ENCODE data around the gene APOA4. TPM values are rescaled to one million over a fixed set of nuclear protein-coding genes. Genes with fewer than 3 reads are reported as not detected.

APOA4 gene
- total RNA-seq, 1 experiment from 2014 or later: not detected

DNA sequence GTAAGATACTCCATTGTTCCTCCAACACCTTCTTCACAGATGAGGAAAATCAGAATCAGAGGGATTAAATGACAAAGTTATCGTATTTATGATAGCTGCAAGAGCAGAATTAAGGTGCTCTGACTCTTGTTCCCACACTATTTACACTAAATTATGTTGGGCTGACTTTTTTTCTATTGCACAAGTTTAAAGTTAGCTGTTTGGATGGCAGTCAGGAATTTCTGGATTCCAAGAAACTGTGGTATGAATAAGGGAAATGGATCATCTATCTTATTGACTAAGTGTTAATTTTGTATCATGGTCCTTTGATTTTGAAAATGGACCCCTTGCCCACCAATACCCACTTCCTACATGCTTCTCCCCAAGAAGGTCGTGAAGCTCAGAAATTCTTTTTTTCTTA, 34.2 kb upstream of the APOA4 start:
- H3K4me3 ChIP-seq: no peak overlapping the region
- peaks cover 3% of the 10 kb centered on the region; the same call in 1 of the 2 replicates for H3K36me3 ChIP-seq
- no peaks in the 10 kb centered on the region for H3K27me3 ChIP-seq
- DNase-seq: no peak
- no peaks in the 10 kb centered on the region for H3K9me3 ChIP-seq (replicated peaks)
- no peak overlapping the region for H3K27ac ChIP-seq
- no peaks in the 10 kb centered on the region for H3K4me1 ChIP-seq

DNA sequence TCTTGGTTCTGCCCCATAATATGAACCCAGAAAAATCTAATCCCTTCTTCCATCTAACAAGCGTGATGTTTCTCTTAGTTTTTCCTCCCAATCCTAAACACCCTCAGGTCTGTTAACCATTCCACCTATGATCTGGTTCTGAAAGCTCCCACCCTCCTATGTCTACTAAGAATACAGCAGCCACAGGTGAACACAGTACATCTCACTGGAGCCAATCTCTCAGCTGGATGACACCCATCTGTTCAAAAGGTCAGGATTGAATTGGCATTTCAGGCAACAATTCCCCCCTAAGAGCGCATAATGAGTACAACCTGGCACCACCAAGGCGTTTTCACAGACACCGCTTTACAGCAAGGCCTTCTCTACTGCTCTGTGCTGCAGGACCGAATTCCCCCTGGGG, 33.3 kb upstream of the APOA4 start:
- Histone ChIP-seq H3K4me1 (no peaks in the 10 kb centered on the region), H3K27me3 (no peaks in the 10 kb centered on the region), H3K9me3 (replicated peaks) (no peaks in the 10 kb centered on the region), H3K27ac (no peak overlapping the region), H3K36me3 (peaks cover 3% of the 10 kb centered on the region; the same call in 1 of the 2 replicates), H3K4me3 (no peak overlapping the region)
- no peak for DNase-seq

DNA sequence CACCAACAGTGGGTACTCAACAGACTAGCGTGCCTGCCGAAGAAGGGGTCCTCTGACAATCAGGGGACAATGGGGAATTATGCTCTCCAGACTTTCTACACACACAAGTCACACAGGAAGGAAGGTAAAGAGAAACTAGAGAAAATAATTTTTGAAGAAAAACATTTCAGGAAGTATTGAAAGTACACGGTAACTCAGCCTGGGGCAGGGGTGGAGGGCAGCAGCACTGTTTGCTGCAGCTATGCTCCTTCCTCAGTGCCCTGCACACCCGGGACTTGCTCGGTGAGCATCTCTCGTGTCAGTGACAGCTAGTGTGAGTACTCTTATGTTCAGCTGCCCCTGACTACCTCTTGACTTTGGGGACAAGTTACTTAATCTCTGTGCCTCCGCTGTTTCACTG, 32.3 kb upstream of the APOA4 start:
- DNase-seq: no peak
- H3K4me3 ChIP-seq: no peak overlapping the region
- H3K9me3 ChIP-seq (replicated peaks): no peaks in the 10 kb centered on the region
- H3K27me3 ChIP-seq: no peaks in the 10 kb centered on the region
- H3K27ac ChIP-seq: no peak overlapping the region
- no peaks in the 10 kb centered on the region for H3K4me1 ChIP-seq
- peaks cover 3% of the 10 kb centered on the region; the same call in 1 of the 2 replicates for H3K36me3 ChIP-seq

DNA sequence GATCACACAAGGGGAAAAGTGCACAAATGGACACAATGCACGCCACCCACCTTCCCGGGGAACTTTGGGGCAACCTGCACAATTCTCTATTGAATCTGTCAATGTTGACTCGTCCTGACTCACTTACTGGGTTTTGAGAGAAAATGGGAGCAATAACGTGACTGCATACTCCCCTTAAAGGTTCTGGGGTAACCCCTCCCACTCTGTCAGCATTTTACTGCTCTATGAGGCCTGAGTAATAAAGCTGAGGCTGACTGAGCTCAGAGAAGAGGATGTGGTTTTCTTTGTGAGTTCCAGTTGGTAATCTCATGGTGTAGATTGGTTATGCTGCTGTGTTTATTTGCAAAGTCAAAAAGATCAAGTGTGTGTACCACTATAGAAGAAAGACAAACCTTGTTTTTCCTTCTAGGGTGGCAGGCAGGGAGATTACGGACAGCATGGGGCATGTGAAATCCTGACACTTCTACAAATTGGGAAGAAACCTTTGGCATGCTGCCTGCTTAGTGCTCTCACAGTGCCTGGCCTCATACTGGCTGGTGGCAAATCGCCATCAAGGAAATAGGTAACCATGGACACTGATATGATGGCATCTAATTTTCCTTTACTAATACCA, 30.5 kb upstream of the APOA4 start:
- Histone ChIP-seq H3K27me3 (no peaks in the 10 kb centered on the region), H3K27ac (no peak overlapping the region), H3K4me3 (no peak overlapping the region), H3K9me3 (replicated peaks) (no peaks in the 10 kb centered on the region), H3K4me1 (no peaks in the 10 kb centered on the region), H3K36me3 (peaks cover 3% of the 10 kb centered on the region; the same call in 1 of the 2 replicates)
- peak; percentile 35 to 53 for DNase-seq

DNA sequence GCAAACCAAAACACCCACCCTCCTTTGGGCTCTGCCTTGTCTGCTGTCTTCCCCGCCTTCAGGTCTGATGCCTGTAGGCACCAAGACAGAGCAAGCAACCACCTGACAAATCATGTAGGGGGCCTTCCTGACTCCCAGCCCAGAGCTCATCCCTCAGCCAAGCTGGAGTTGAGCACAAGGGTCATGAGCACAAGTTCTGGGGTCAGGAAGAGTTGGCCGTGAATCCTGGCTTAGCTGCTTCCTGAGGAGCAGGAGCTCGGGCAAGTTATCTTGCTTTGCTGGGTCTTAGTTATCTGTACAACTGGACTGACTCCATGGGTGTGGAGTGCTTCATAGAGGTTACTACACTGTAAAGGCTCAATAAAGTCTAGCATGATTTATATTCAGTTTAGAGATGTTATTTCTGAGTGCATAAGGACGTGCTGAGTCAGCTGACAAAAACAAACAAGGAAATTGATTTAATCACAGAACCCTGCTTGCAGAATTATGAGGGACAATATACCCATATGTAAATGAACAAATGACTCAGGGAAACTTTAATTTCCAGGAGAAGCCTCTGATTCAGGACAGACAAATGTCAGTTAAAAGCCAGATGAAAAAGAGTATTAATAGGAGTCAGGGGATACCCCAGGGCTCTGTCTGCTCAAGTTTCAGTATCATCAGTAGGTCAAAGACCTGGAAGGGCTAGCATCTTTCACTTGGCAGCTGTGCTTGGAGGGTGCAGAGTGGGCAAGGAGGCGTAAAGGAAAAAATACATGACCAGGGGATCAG, 29.3 kb upstream of the APOA4 start:
- DNase-seq: no peak
- H3K9me3 ChIP-seq (replicated peaks): no peaks in the 10 kb centered on the region
- H3K36me3 ChIP-seq: no peaks in the 10 kb centered on the region
- H3K4me1 ChIP-seq: no peaks in the 10 kb centered on the region
- H3K27me3 ChIP-seq: no peaks in the 10 kb centered on the region
- no peak overlapping the region for H3K27ac ChIP-seq
- H3K4me3 ChIP-seq: no peak overlapping the region

DNA sequence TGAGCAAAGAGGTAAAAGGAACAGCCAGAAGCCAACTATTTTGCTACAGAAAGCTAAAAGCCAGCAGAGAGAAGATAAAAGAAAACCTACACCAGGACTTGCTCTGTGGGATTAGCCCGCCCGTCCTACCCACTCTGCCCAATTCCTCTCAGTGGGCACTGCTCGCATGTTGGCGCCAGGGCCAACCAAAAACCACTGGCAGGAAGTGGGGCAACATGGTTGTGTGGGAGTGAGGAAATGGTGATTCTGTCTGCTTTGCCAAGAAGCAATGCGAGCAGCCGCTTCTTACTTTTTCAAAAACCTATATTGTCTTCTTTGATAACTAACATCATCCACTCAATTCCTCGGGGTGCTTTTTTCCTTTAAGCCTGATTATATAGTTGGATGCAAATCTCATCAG, 28.5 kb upstream of the APOA4 start:
- H3K27me3 ChIP-seq: no peaks in the 10 kb centered on the region
- DNase-seq: no peak
- no peak overlapping the region for H3K27ac ChIP-seq
- H3K4me3 ChIP-seq: no peak overlapping the region
- H3K9me3 ChIP-seq (replicated peaks): no peaks in the 10 kb centered on the region
- H3K4me1 ChIP-seq: no peaks in the 10 kb centered on the region
- H3K36me3 ChIP-seq: no peaks in the 10 kb centered on the region

DNA sequence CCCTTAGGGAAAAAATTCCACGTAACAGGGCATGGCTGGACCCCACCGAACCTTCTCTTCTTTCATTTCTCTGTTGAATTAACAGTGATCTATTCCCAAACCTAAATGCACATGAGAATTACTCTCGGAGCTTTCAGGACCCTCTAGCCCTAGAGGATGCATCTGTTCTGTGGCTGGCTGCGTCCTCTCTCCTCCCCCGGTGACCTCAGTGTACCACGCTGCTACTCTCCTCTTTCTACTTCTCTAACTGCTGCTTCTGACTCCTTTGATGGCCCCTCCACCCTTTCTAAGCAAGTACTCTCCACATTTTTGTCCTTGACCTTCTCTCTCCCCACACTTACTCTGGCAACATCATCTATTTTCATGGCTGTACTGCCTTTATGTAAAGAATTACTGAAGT, 26.4 kb upstream of the APOA4 start:
- H3K36me3 ChIP-seq: no peaks in the 10 kb centered on the region
- no peak overlapping the region for H3K4me3 ChIP-seq
- DNase-seq: no peak
- H3K4me1 ChIP-seq: no peaks in the 10 kb centered on the region
- H3K27me3 ChIP-seq: no peaks in the 10 kb centered on the region
- no peaks in the 10 kb centered on the region for H3K9me3 ChIP-seq (replicated peaks)
- no peak overlapping the region for H3K27ac ChIP-seq

DNA sequence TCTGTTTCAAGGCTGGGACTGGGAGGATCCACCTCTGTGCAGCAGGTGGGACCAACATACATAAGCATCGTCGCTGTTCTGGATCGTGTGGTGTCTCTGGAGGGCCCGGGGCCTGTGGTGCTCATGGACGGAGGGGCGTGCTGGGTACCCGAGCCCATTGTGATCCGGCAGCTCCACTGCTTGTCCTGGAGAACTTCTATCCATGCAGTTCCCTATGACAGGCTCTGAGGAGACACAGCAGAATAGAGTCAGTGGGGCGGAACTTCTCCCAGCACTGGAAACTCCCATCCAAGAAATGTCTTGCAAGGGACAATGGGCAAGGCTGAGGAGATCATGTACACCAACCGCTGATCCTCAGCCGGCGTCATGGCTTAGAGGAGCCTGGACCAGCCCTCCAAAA, 26.0 kb upstream of the APOA4 start:
- no peak for DNase-seq
- H3K36me3 ChIP-seq: no peaks in the 10 kb centered on the region
- H3K27ac ChIP-seq: no peak overlapping the region
- H3K4me1 ChIP-seq: no peaks in the 10 kb centered on the region
- H3K27me3 ChIP-seq: no peaks in the 10 kb centered on the region
- H3K9me3 ChIP-seq (replicated peaks): no peaks in the 10 kb centered on the region
- H3K4me3 ChIP-seq: no peak overlapping the region

DNA sequence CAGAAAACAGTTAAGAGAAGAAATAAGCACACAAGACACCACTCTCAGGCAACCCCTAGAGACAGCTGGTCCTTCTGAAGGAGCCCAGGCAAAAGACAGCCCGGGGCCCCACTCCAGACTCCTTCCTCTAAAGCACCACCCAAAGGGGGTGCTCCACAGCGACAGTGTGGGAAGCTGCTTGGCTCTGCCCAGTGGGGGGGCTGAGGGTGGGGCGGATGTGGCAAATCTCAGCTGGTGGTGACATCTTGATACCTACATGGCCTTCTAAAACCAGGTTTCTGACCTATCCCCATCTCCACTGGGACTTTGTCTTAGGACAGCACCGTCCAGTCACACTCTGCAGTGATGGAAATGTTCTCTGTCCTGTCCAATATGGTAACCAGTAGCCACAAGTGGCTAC, 24.5 kb upstream of the APOA4 start:
- Histone ChIP-seq H3K4me3 (no peak overlapping the region), H3K36me3 (no peaks in the 10 kb centered on the region), H3K27me3 (no peaks in the 10 kb centered on the region), H3K4me1 (no peaks in the 10 kb centered on the region), H3K27ac (no peak overlapping the region), H3K9me3 (replicated peaks) (no peaks in the 10 kb centered on the region)
- no peak for DNase-seq

DNA sequence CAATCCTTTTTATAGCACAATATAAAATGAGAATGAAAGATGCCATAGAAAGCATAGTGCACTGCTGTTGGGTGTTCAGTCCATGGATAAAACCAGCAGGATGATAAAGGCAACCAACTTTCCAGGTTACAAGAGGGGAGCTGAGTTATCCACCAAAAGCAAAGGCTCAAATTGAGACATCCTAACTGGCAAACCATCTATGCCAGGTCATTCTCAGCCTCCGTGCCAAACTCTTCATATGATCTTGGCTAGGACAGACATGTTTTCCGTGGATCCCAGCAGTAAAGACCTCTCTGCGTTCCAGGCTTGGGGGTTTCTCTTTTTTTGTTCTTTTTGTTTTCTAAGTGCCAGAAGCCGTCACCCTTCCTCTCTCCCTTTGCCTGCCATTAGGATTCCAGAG, 21.6 kb upstream of the APOA4 start:
- Histone ChIP-seq H3K4me3 (no peak overlapping the region), H3K9me3 (replicated peaks) (no peaks in the 10 kb centered on the region), H3K36me3 (no peaks in the 10 kb centered on the region), H3K27ac (no peak overlapping the region), H3K27me3 (no peaks in the 10 kb centered on the region), H3K4me1 (no peaks in the 10 kb centered on the region)
- no peak for DNase-seq

DNA sequence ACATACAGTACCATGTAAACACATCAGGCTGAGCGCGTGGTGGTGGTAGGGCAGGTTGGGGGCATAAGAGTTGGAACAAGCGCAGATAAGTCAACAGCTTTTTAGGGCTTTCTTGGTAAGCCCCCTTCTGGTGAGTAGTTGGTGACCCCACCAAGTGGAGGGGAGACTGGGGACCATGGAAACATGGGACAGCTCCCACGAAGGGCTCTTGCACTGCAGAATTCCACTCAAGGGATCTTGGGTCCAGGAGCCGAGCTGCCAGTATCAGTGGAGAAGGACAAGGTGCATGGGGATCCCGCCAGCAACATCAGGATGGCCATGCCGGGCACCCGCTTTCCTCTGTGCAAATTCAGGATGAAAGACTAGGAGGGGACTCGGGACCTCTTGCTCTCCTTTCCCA, 20.6 kb upstream of the APOA4 start:
- no peak overlapping the region for H3K4me3 ChIP-seq
- H3K27ac ChIP-seq: no peak overlapping the region
- H3K27me3 ChIP-seq: no peaks in the 10 kb centered on the region
- H3K9me3 ChIP-seq (replicated peaks): no peaks in the 10 kb centered on the region
- no peaks in the 10 kb centered on the region for H3K36me3 ChIP-seq
- DNase-seq: no peak
- no peaks in the 10 kb centered on the region for H3K4me1 ChIP-seq

DNA sequence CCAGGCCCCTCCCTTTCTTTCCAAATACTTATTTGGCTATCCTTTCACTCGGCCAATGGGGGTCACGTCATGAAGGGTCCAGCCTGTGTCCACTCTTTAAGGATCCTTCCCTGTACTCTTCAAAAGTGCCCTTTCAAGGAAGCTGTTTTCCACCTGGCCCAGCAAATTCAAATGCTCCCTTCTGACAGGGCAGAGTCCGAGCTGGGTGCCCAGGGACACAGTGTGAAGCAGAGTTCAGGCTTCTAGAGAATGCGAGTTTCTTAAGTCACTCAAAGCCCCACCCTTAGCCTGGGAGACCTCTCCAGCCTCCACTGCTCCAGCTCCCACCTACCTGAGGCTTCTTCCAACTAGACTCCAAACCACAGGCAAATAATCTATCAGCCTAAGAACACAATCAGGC, 19.8 kb upstream of the APOA4 start:
- Histone ChIP-seq H3K27me3 (no peaks in the 10 kb centered on the region), H3K27ac (no peak overlapping the region), H3K36me3 (no peaks in the 10 kb centered on the region), H3K4me1 (no peaks in the 10 kb centered on the region), H3K4me3 (no peak overlapping the region), H3K9me3 (replicated peaks) (no peaks in the 10 kb centered on the region)
- no peak for DNase-seq

DNA sequence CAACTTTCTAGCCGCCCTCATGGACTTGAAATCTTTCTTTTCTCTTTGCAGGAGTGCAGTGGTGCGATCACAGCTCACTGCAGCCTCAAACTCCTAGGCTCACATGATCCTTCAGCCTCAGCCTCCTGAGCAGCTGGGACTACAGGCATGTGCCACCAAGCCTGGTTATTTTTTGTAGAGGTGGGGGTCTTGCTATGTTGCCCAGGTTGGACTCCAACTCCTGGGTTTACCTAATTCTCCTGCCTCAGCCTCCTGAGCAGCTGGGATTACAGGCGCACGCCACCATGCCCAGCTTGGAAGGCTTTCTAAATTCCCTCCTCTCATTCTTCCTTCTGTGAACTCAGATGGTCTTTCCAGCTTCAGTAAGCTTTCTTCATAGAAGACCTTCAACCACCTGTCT, 19.0 kb upstream of the APOA4 start:
- no peak for DNase-seq
- H3K4me1 ChIP-seq: no peaks in the 10 kb centered on the region

DNA sequence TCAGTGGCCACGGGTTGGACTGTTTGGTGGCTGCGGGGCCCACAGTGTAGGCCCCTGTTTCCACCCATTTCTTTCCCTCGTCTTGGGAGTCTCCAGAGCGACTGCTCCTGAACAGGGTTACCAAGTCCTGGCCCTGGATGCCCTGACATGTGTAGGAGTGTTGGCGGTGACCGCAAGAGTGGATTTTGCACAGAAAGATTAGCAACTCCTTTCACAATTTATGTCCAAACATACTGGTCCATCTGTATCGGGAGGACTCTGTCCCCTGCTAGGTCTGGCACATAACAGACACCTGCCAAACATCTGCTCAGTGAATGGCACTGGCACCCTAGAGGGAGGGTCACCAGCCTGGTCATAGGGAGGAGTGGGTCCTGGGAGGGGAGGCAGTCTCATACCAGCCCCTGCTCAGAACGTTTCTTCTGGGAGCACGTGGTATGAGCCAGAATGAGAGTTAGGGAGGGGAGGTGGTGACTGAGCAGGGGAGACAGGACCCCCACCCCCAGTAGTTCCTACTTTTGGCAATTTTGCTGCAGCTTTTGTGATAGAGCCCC, 17.7 kb upstream of the APOA4 start:
- Histone ChIP-seq H3K9me3 (replicated peaks) (no peaks in the 10 kb centered on the region), H3K36me3 (no peaks in the 10 kb centered on the region), H3K27me3 (no peaks in the 10 kb centered on the region), H3K27ac (no peak overlapping the region), H3K4me3 (no peak overlapping the region), H3K4me1 (no peaks in the 10 kb centered on the region)
- no peak for DNase-seq

More for the DNA sequence above, 19.0 kb upstream of the APOA4 start:
- Histone ChIP-seq H3K9me3 (replicated peaks) (no peaks in the 10 kb centered on the region), H3K27ac (no peak overlapping the region), H3K36me3 (no peaks in the 10 kb centered on the region), H3K27me3 (no peaks in the 10 kb centered on the region), H3K4me3 (no peak overlapping the region)

DNA sequence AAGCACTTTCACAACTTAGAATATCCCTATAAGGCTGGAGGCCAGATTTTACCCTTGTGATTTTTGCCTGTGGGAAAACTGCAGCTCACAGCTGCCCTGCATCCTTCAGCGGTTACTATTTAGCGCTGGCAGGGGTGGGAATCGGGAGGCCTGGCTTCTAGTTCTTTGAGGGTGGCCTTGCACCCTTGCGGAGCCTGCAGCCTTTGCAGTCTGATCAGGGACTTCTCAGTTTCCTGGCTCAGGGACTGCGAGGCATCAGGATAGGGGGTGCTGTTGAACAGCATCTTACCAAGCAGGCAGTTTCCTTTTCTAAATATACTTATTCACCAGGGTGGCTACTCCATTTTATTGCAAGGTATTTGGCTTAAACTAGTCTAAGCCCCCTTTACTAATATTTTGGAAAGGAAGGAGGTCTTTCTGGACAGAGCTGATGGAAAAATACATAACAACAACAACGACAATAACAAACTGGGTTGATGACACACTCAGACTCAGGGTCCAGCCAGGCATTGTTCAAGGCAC, 17.2 kb upstream of the APOA4 start:
- Histone ChIP-seq H3K36me3 (no peaks in the 10 kb centered on the region), H3K9me3 (replicated peaks) (no peaks in the 10 kb centered on the region), H3K4me1 (no peaks in the 10 kb centered on the region), H3K4me3 (no peak overlapping the region), H3K27ac (no peak overlapping the region), H3K27me3 (no peaks in the 10 kb centered on the region)
- DNase-seq: no peak
